ENCODE data around the gene CBS. TPM values are rescaled to one million over a fixed set of nuclear protein-coding genes. Genes with fewer than 3 reads are reported as not detected.

Gene CBS
- total RNA-seq, 1 donor from 2014 or later = 91.1 TPM

DNA sequence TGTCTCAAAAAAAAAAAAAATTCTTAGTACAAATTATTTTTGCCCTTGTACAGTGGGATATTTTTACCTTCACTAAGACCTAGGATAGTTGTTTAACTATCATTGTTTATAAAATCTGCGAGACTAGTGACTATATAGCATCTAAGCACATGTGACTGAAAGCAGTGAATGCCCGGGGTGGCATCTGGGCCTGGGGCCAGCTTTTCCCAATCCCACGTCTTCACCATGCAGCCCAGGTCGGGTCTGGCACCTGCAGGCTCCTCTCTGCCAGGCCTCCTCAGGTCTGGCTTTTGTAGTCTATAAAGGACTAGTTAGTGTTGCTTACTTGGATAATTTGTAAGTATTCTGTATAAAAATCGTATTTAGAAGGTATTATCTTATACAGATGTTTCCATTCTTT, 40.8 kb downstream of the CBS start:
- Mint-ChIP-seq H3K27me3 (ENCODE audit: unreplicated experiment) (no peaks in the 10 kb centered on the region), H3K4me3 (ENCODE audit: unreplicated experiment) (no peak overlapping the region), H3K9me3 (ENCODE audit: unreplicated experiment) (no peaks in the 10 kb centered on the region), H3K36me3 (ENCODE audit: low read depth, unreplicated experiment) (peaks cover 6% of the 10 kb centered on the region), H3K4me1 (ENCODE audit: unreplicated experiment) (no peaks in the 10 kb centered on the region), H3K27ac (ENCODE audit: unreplicated experiment) (no peak overlapping the region)
- TF ChIP-seq CTCF (IDR thresholded peaks at IDR 0.05; ENCODE audit: unreplicated experiment) = no peak
- DNase-seq (ENCODE audit: low spot score) = no peak

DNA sequence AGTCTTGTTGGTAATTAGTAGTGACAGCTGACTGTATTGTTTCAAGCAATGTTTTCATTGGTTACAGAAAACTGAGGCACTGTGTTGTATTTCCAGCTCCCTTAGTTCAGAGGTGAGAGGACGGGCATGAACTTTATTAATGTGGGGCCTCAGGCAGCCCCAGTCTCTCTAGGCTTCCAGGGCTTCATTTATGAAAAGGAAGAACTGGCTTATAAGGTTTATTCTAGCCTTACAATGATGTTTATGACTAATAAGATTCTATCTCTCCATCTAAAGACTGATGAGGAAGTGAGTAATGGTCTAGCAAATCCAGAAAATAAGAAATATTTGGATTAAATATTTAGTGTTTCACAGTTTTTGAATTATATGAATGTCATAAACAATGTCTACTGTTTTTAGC, 41.5 kb downstream of the CBS start:
- TF ChIP-seq CTCF (IDR thresholded peaks at IDR 0.05; ENCODE audit: unreplicated experiment) = no peak
- Mint-ChIP-seq H3K4me1 (ENCODE audit: unreplicated experiment) (no peaks in the 10 kb centered on the region), H3K36me3 (ENCODE audit: low read depth, unreplicated experiment) (peaks cover 9% of the 10 kb centered on the region), H3K27me3 (ENCODE audit: unreplicated experiment) (peaks cover 2% of the 10 kb centered on the region), H3K9me3 (ENCODE audit: unreplicated experiment) (no peaks in the 10 kb centered on the region), H3K27ac (ENCODE audit: unreplicated experiment) (no peak overlapping the region), H3K4me3 (ENCODE audit: unreplicated experiment) (no peak overlapping the region)
- no peak for DNase-seq (ENCODE audit: low spot score)

DNA sequence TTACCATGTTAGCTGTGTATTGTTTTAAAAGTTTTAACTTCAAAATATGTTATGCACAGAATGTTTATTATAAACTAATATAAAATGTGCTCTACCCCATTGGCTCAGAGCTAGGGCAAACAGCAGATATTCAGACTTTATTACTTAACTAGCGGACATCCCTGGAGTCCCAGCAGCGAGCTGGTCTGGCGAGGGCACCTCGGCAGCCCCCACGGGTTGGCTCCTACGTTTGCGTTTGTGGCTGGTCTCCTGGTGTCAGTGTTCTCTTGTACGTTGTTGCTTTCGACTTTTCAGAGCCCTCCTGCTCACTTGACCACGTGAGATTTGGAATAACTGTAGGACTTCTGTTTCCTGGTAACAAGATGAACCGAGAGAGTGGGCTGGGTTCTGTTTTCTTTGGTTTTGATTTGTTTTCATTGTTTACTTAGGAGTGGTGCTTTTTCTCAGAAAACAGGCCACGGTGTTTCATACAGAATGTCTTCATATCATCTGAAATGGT, 44.5 kb downstream of the CBS start:
- DNase-seq (ENCODE audit: low spot score) = no peak
- H3K9me3 Mint-ChIP-seq (ENCODE audit: unreplicated experiment) = no peaks in the 10 kb centered on the region
- H3K4me3 Mint-ChIP-seq (ENCODE audit: unreplicated experiment) = no peak overlapping the region
- no peaks in the 10 kb centered on the region for H3K4me1 Mint-ChIP-seq (ENCODE audit: unreplicated experiment)
- no peak for TF ChIP-seq CTCF (IDR thresholded peaks at IDR 0.05; ENCODE audit: unreplicated experiment)
- H3K36me3 Mint-ChIP-seq (ENCODE audit: low read depth, unreplicated experiment) = peaks cover 11% of the 10 kb centered on the region
- H3K27ac Mint-ChIP-seq (ENCODE audit: unreplicated experiment) = no peak overlapping the region
- peaks cover 2% of the 10 kb centered on the region for H3K27me3 Mint-ChIP-seq (ENCODE audit: unreplicated experiment)

DNA sequence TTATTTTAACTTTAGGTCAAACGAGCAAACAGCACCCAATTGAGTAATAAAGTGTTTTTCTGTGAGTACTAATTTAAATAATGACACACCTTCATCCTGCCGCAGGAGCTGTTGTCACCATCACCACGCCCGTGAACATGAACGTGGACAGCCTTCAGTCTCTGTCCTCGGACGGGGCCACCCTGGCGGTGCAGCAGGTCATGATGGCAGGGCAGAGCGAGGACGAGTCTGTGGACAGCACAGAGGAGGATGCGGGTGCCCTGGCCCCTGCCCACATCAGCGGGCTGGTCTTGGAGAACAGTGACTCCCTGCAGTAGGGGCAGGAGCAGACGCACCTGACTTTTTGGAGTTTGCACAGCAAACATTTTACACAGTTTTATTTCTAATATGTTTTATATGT, 45.9 kb downstream of the CBS start:
- no peak for DNase-seq (ENCODE audit: low spot score)
- Mint-ChIP-seq H3K27me3 (ENCODE audit: unreplicated experiment) (peaks cover 2% of the 10 kb centered on the region), H3K4me1 (ENCODE audit: unreplicated experiment) (peaks cover 5% of the 10 kb centered on the region), H3K27ac (ENCODE audit: unreplicated experiment) (no peak overlapping the region), H3K9me3 (ENCODE audit: unreplicated experiment) (no peaks in the 10 kb centered on the region), H3K4me3 (ENCODE audit: unreplicated experiment) (no peak overlapping the region), H3K36me3 (ENCODE audit: low read depth, unreplicated experiment) (peaks cover 11% of the 10 kb centered on the region)
- no peak for TF ChIP-seq CTCF (IDR thresholded peaks at IDR 0.05; ENCODE audit: unreplicated experiment)

DNA sequence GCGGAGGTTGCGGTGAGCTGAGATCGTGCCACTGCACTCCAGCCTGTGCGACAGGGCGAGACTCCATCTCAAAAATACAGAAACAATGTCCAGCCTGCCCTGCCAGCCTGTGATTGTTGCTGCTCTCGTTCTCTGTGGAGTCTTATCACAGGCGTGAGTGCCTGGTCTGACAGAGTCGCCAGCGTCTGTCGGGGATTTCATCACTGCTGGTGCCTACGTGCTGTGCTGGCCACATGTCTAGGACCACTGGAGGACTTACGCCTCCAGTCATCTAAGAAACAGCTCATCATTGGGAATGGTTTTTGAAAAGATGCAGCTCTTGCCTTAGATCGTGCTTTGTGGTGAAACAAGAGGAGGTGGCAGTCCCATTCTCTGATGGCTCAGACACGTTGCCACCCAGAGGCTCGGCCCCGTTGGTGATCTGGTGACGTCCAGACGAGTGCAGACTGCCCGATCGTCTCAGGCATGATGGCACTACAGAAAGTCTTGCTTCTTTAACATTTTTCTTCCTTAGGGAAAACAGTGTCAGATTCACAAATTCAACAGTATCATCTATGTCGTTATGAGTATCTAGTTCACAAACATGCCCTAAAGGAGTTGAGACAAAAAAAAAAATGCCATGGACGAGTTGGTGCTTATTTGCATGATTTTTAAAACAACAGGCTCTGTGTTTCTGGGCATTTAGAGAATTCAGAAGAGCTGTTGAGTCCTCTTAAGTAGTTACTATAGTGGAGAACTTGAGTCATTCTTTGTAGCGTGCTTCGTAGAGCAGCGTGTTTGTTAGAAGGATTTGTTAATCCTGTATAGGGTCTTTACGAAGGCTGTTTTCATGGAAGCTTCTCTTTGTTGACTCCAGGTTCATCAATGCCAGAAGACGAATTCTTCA, 47.5 kb downstream of the CBS start:
- TF ChIP-seq CTCF (IDR thresholded peaks at IDR 0.05; ENCODE audit: unreplicated experiment) = no peak
- Mint-ChIP-seq H3K27me3 (ENCODE audit: unreplicated experiment) (peaks cover 2% of the 10 kb centered on the region), H3K36me3 (ENCODE audit: low read depth, unreplicated experiment) (peaks cover 22% of the 10 kb centered on the region), H3K4me3 (ENCODE audit: unreplicated experiment) (no peak overlapping the region), H3K27ac (ENCODE audit: unreplicated experiment) (no peak overlapping the region), H3K9me3 (ENCODE audit: unreplicated experiment) (no peaks in the 10 kb centered on the region), H3K4me1 (ENCODE audit: unreplicated experiment) (peaks cover 5% of the 10 kb centered on the region)
- no peak for DNase-seq (ENCODE audit: low spot score)

All from endothelial cell (in vitro differentiated cells).